ENCODE measurements around the gene AP2M1.

DNA sequence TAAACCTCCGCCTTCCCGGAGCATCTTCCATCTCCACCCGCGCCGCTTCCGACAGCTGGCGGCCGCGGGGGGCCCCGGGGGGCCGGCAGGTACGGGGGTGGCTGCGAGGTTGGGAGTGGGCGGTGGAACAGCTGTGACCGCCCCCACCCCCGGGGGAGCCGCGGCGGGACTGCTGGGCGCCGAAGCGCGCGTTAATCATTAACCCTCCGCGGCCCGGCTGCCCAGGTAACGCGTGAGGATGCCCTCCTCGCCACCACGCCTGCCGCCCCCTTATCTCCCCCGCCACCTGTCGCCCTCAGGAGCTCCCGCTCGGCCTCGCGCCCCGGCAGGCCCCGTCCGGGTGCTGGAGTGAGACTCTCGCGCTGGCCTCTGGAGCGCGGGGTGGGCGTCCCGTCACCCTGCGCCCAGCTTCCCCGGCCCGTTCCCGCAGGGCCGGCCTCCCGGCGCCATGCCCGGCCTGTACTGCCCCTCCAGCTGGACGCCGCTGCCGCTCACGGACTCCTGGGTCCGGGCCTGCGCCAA lies 55.5 kb downstream of the AP2M1 start:
- TF ChIP-seq CTCF (IDR thresholded peaks at IDR 0.05) (no peak), POLR2A (IDR thresholded peaks at IDR 0.05; ENCODE audit: low read length) (no peak), TP53 (CRISPR knock-in tag; IDR thresholded peaks at IDR 0.05) (no peak), SMC3 (IDR thresholded peaks at IDR 0.05) (no peak), CHD4 (IDR thresholded peaks at IDR 0.05; ENCODE audit: borderline replicate concordance) (no peak), ESRRA (IDR thresholded peaks at IDR 0.05; ENCODE audit: borderline replicate concordance, low read length) (no peak), RFX5 (IDR thresholded peaks at IDR 0.05) (no peak)
- TF ChIP-seq, protein P1, sequence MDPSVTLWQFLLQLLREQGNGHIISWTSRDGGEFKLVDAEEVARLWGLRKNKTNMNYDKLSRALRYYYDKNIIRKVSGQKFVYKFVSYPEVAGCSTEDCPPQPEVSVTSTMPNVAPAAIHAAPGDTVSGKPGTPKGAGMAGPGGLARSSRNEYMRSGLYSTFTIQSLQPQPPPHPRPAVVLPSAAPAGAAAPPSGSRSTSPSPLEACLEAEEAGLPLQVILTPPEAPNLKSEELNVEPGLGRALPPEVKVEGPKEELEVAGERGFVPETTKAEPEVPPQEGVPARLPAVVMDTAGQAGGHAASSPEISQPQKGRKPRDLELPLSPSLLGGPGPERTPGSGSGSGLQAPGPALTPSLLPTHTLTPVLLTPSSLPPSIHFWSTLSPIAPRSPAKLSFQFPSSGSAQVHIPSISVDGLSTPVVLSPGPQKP (IDR thresholded peaks at IDR 0.05; ENCODE audit: low read depth, low read length), result no peak
- TF ChIP-seq, protein P2, sequence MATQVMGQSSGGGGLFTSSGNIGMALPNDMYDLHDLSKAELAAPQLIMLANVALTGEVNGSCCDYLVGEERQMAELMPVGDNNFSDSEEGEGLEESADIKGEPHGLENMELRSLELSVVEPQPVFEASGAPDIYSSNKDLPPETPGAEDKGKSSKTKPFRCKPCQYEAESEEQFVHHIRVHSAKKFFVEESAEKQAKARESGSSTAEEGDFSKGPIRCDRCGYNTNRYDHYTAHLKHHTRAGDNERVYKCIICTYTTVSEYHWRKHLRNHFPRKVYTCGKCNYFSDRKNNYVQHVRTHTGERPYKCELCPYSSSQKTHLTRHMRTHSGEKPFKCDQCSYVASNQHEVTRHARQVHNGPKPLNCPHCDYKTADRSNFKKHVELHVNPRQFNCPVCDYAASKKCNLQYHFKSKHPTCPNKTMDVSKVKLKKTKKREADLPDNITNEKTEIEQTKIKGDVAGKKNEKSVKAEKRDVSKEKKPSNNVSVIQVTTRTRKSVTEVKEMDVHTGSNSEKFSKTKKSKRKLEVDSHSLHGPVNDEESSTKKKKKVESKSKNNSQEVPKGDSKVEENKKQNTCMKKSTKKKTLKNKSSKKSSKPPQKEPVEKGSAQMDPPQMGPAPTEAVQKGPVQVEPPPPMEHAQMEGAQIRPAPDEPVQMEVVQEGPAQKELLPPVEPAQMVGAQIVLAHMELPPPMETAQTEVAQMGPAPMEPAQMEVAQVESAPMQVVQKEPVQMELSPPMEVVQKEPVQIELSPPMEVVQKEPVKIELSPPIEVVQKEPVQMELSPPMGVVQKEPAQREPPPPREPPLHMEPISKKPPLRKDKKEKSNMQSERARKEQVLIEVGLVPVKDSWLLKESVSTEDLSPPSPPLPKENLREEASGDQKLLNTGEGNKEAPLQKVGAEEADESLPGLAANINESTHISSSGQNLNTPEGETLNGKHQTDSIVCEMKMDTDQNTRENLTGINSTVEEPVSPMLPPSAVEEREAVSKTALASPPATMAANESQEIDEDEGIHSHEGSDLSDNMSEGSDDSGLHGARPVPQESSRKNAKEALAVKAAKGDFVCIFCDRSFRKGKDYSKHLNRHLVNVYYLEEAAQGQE (IDR thresholded peaks at IDR 0.05), result no peak
